OCI-LY1 (cell line): ENCODE results near the gene FBXW9.

ENCODE experiments used
- EZH2 ChIP-seq: fragments of 200-600 bp; sonication (generic), shearing (Covaris generic); IDR thresholded peaks from 2 replicates; pipeline ENCODE4 v1.8.0; 2017; ENCODE audit warnings: borderline replicate concordance, mixed run types, mild to moderate bottlenecking, antibody characterized with exemption, low read length, moderate library complexity, mixed read lengths
- TF ChIP-seq, protein P1 (sequence below): fragments of 200-600 bp; sonication (generic), shearing (Covaris generic); IDR thresholded peaks from 2 replicates; pipeline ENCODE4 v1.5.1; 2017; ENCODE audit warnings: mild to moderate bottlenecking, antibody characterized with exemption, low read length, moderate library complexity, mixed read lengths

DNA sequence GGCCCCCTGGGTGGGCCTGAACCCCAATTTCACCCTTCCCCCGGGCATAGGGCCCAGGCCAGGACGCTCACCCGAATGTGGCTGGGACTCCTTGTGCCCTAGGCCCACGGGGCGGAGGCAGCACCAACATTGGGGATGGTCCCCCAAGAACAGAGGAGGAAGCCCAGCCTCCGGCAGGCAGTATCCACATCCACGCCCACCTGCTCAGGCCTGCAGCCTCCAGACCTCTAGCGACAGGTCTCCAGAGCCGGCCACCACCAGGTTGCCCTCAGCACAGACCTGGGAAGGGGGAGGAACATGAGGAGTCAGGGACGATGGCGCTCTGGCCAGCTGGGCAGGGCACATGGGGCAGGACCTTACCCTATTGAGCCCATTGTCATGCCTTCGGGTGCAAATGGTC lies 7.4 kb downstream of the FBXW9 start:
- TF ChIP-seq, protein P1, sequence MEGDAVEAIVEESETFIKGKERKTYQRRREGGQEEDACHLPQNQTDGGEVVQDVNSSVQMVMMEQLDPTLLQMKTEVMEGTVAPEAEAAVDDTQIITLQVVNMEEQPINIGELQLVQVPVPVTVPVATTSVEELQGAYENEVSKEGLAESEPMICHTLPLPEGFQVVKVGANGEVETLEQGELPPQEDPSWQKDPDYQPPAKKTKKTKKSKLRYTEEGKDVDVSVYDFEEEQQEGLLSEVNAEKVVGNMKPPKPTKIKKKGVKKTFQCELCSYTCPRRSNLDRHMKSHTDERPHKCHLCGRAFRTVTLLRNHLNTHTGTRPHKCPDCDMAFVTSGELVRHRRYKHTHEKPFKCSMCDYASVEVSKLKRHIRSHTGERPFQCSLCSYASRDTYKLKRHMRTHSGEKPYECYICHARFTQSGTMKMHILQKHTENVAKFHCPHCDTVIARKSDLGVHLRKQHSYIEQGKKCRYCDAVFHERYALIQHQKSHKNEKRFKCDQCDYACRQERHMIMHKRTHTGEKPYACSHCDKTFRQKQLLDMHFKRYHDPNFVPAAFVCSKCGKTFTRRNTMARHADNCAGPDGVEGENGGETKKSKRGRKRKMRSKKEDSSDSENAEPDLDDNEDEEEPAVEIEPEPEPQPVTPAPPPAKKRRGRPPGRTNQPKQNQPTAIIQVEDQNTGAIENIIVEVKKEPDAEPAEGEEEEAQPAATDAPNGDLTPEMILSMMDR: no peak
- TF ChIP-seq EZH2: no peak
